RWPE2 (cell line): ENCODE data around the gene ATP6V0A1.

Experiments
- ATAC-seq: fragments of 200-7000 bp; cut with Tn5 transposase; 3 replicates; pipeline ENCODE4 v1.9.1; 2021; ENCODE audit warnings: low read depth
- DNase-seq: peaks from one replicate; pipeline ENCODE4 v3.0.0-alpha.2; 2020; ENCODE audit warnings: low spot score
- H3K27ac ChIP-seq: fragments of 450-650 bp; 2 replicates; pipeline ENCODE4 v1.5.1; 2017; ENCODE audit warnings: mild to moderate bottlenecking; ENCODE audit not compliant: poor library complexity, severe bottlenecking
- H3K27me3 ChIP-seq: fragments of 250-450 bp; sonication (Bioruptor Pico); 2 replicates; pipeline ENCODE4 v1.5.1; 2021; ENCODE audit warnings: mild to moderate bottlenecking, moderate library complexity; ENCODE audit not compliant: insufficient read depth, poor library complexity, severe bottlenecking
- H3K36me3 ChIP-seq: fragments of 250-450 bp; sonication (Bioruptor Pico); 2 replicates; pipeline ENCODE4 v1.5.1; 2020; ENCODE audit warnings: low read depth, mild to moderate bottlenecking, moderate library complexity
- H3K4me1 ChIP-seq: fragments of 250-450 bp; sonication (Bioruptor Pico); 2 replicates; pipeline ENCODE4 v1.5.1; 2021; ENCODE audit warnings: mild to moderate bottlenecking, moderate library complexity; ENCODE audit not compliant: insufficient read depth, poor library complexity, severe bottlenecking
- H3K4me3 ChIP-seq: fragments of 250-450 bp; sonication (Bioruptor Pico); 2 replicates; pipeline ENCODE4 v1.5.1; 2021; ENCODE audit warnings: mild to moderate bottlenecking, moderate library complexity; ENCODE audit not compliant: severe bottlenecking
- H3K9me3 ChIP-seq: fragments of 250-450 bp; sonication (Bioruptor Pico); 2 replicates; pipeline ENCODE4 v1.5.1; 2021; ENCODE audit warnings: mild to moderate bottlenecking, moderate library complexity; ENCODE audit not compliant: severe bottlenecking
- CTCF ChIP-seq: fragments of 450-650 bp; IDR thresholded peaks from one replicate; pipeline ENCODE4 v1.5.1; 2017; ENCODE audit warnings: mild to moderate bottlenecking, moderate library complexity; ENCODE audit not compliant: poor library complexity, severe bottlenecking

ATP6V0A1 gene

DNA sequence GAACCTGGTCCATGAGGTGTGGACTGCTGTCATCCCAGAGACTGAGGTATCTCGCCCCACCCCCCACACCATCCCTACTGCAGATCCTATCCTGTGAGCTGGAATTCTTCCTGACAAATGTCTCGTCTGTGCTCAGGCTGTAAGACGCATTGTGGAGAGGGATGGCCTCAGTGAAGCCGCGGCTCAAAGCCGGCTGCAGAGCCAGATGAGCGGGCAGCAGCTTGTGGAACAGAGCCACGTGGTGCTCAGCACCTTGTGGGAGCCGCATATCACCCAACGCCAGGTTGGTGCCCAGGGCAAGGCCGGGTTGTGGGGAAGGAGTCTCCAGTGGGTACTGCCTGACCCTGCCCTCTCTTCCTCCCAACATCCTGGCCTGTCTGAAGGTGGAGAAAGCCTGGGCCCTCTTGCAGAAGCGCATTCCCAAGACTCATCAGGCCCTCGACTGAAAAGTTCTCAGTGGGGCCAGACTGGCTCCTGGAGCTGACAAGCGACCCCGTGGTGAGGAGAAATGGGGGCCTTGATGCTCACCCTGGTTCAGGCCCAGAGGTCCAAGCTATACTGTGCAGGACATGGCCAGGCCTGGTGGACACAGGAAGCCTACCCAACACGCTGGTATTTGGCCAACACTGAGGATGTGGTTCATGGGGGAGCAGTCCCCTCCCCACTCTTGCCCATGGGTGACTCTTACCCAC lies 107.0 kb downstream of the ATP6V0A1 start:
- Histone ChIP-seq H3K27me3 (no peaks in the 10 kb centered on the region), H3K36me3 (peaks cover 56% of the 10 kb centered on the region), H3K4me1 (peaks cover 2% of the 10 kb centered on the region), H3K27ac (peak overlapping the region; percentile 69), H3K9me3 (no peaks in the 10 kb centered on the region), H3K4me3 (no peak overlapping the region)
- DNase-seq (no peak), ATAC-seq (no peak)
- TF ChIP-seq CTCF = no peak

- no peak for TF ChIP-seq CTCF
- no peak; the same call in 2 of the 3 replicates for ATAC-seq
- Histone ChIP-seq H3K27me3 (no peaks in the 10 kb centered on the region), H3K9me3 (no peaks in the 10 kb centered on the region), H3K27ac (peak overlapping the region; percentile 69), H3K4me3 (peak overlapping the region; percentile 84), H3K36me3 (peaks cover 63% of the 10 kb centered on the region), H3K4me1 (peaks cover 2% of the 10 kb centered on the region)
- no peak for DNase-seq
These were observed 107.7 kb downstream of the ATP6V0A1 start for GRCh38 chr17:42566215-42566882.

GRCh38 chr17:42566883-42567573 lies 108.3 kb downstream of the ATP6V0A1 start, which contains the start of gene MLX:
Gene MLX (plus strand): TSS chr17:42567100. CDS start chr17:42567125, 25 bp downstream.
- H3K27ac ChIP-seq = peak within 1 kb of the TSS; percentile 69
- no peak for TF ChIP-seq CTCF
- H3K9me3 ChIP-seq = no peaks in the 10 kb centered on the region
- H3K36me3 ChIP-seq = peaks cover 70% of the 10 kb centered on the region
- peak within 1 kb of the TSS; percentile 84 for H3K4me3 ChIP-seq
- ATAC-seq = peak; percentile 61
- H3K4me1 ChIP-seq = peaks cover 2% of the 10 kb centered on the region
- no peak for DNase-seq
- no peaks in the 10 kb centered on the region for H3K27me3 ChIP-seq

DNA sequence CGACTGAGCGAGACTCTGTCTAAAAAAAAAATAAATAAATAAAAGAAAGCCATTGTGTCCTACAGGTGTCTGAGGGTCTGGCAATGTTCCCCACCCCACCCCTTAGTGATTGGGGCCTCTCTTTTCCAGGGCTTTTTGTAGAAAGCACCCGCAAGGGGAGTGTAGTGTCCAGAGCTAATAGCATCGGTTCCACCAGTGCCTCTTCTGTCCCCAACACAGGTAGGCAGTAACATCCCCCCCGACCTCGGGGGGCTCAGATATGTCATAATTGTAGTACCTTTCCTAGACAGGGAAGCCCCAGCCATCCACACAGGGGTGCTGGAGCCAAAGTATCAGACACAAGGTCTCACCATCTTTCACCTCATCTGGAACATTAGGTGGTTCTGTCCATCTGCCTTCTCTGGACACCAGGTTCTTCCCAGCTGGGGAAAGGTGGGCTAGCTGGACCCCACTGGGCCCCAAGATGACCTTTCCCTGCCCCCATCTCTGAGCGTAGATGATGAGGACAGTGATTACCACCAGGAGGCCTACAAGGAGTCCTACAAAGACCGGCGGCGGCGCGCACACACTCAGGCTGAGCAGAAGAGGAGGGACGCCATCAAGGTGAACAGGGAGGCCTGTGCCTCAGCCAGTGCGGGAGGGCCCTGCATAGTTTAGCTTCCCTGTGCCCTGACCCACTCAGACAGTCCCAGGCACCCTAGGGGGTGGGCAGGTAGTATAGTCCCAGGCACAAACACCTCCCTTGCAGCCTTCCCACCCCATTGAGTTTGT lies 109.8 kb downstream of the ATP6V0A1 start:
- ATAC-seq = no peak
- H3K27me3 ChIP-seq = no peaks in the 10 kb centered on the region
- H3K9me3 ChIP-seq = no peaks in the 10 kb centered on the region
- peaks cover 82% of the 10 kb centered on the region for H3K36me3 ChIP-seq
- no peak for DNase-seq
- peak overlapping the region; percentile 69 for H3K27ac ChIP-seq
- H3K4me3 ChIP-seq = no peak overlapping the region
- TF ChIP-seq CTCF = no peak
- peaks cover 2% of the 10 kb centered on the region for H3K4me1 ChIP-seq
